Measurements from ENCODE around the gene FUT6. TPM values are rescaled to one million over a fixed set of nuclear protein-coding genes. Genes with fewer than 3 reads are reported as not detected.

The FUT6 gene
- polyA plus RNA-seq, 3 donors = not detected

GRCh38 chr19:5828661-5829566 lies 10.6 kb downstream of the FUT6 start:
- no peaks in the 10 kb centered on the region for H3K36me3 Mint-ChIP-seq
- Histone ChIP-seq H2AFZ (ENCODE audit: insufficient read depth, low read depth, low read length, poor library complexity, severe bottlenecking) (peak overlapping the region; percentile 81), H4K20me1 (ENCODE audit: insufficient read depth, low read length) (no peaks in the 10 kb centered on the region)

More at GRCh38 chr19:5828661-5829566, 10.6 kb downstream of the FUT6 start:
- Histone ChIP-seq H3K36me3 (replicated peaks in 1 of 2; ENCODE audit: control insufficient read depth in 1 of 2, insufficient read depth in 2 of 2, low read length in 2 of 2) (no peaks in the 10 kb centered on the region), H3K4me1 (ENCODE audit: control insufficient read depth in 1 of 2, insufficient read depth in 2 of 2, low read length in 2 of 2) (peaks cover 19 to 26% of the 10 kb centered on the region in 2 donors), H3K4me3 (replicated peaks in 1 of 3; ENCODE audit: low read depth in 2 of 3, low read length in 3 of 3) (peak overlapping the region; percentile 21 to 70 (median 41)), H3K9me3 (replicated peaks in 1 of 2; ENCODE audit: control insufficient read depth in 1 of 2, insufficient read depth in 1 of 2, low read length in 2 of 2) (peaks cover 0 to 5% of the 10 kb centered on the region in 2 donors), H3K4me2 (replicated peaks; ENCODE audit: extremely low read depth, low read length, poor library complexity, severe bottlenecking) (peak overlapping the region; percentile 66), H3K79me2 (ENCODE audit: insufficient read depth, low read length) (no peaks in the 10 kb centered on the region), H3K27me3 (ENCODE audit: control insufficient read depth in 2 of 2, insufficient read depth in 2 of 2, low read length in 2 of 2) (peaks cover 0 to 19% of the 10 kb centered on the region in 2 donors), H3K9ac (ENCODE audit: insufficient read depth, low read length, poor library complexity, severe bottlenecking) (peak overlapping the region; percentile 56), H3K27ac (ENCODE audit: low read depth in 1 of 2, low read length in 2 of 2) (peak overlapping the region; percentile 58 to 73)
- 1% methylated on average over 42 of the region's 47 CpGs for WGBS (ENCODE audit: insufficient coverage)
- TF ChIP-seq CTCF (IDR thresholded peaks at IDR 0.05) = no peak
- Mint-ChIP-seq H3K27ac (peak overlapping the region in 6 of 7 donors; percentile 65 to 95 (median 84)), H3K4me1 (peaks cover 18% of the 10 kb centered on the region), H3K27me3 (ENCODE audit: low read depth in 3 of 3) (peaks cover 13 to 38% (median 23%) of the 10 kb centered on the region in 3 donors), H3K9me3 (peaks cover 2 to 15% (median 9%) of the 10 kb centered on the region in 7 donors), H3K4me3 (peak overlapping the region; percentile 83 to 87)
- intact Hi-C loops (cut with micrococcal nuclease) = no loop called here
- DNase-seq = no peak

All from CD14-positive monocyte (primary cell).